ENCODE measurements around the gene HYAL2. TPM values are rescaled to one million over a fixed set of nuclear protein-coding genes. Genes with fewer than 3 reads are reported as not detected.

Gene HYAL2
- total and polyA plus RNA-seq, 3 donors from 2014 or later: 58.6 to 111 (median 90.9) TPM

- TF ChIP-seq CTCF (IDR thresholded peaks at IDR 0.05): no peak
- no peak for TF ChIP-seq POLR2A (IDR thresholded peaks at IDR 0.05)
- Histone ChIP-seq H3K36me3 (ENCODE audit: low read depth, missing control alignments) (no peaks in the 10 kb centered on the region), H3K9me3 (no peaks in the 10 kb centered on the region), H3K27me3 (no peaks in the 10 kb centered on the region), H3K4me3 (no peak overlapping the region), H3K4me1 (no peaks in the 10 kb centered on the region), H3K27ac (no peak overlapping the region)
- 92 to 93% methylated on average over 8 of the region's 8 CpGs for WGBS, 2 donors
- intact Hi-C loops (cut with DNase I; ENCODE audit: low total_unique reads): loop anchor here (10.0 kb wide), 1 partner anchor 85 kb away; the partner anchor contains the start of gene GNAT1
- DNase-seq: no peak
Measured at GRCh38 chr3:50279255-50280016, 43.1 kb downstream of the HYAL2 start.

- WGBS, 2 donors: 74 to 83% methylated on average over 1 to 2 of the region's 2 CpGs
- no peak within 1 kb of the TSS for H3K4me3 ChIP-seq
- intact Hi-C loops (cut with DNase I; ENCODE audit: low total_unique reads): loop anchor here (10.0 kb wide), 1 partner anchor 84 kb away; the partner anchor contains the start of gene GNAT1
Measured at GRCh38 chr3:50278880-50279224, 43.7 kb downstream of the HYAL2 start, which contains the start of gene LSMEM2. Gene LSMEM2, plus strand, starts transcription at chr3:50279087. Its CDS starts 27 bp downstream, at chr3:50279114.

GRCh38 chr3:50278123-50278879, 44.2 kb downstream of the HYAL2 start:
- H3K27ac ChIP-seq: no peak overlapping the region
- no peak for DNase-seq
- H3K9me3 ChIP-seq: no peaks in the 10 kb centered on the region
- no peaks in the 10 kb centered on the region for H3K27me3 ChIP-seq
- no peaks in the 10 kb centered on the region for H3K36me3 ChIP-seq (ENCODE audit: low read depth, missing control alignments)
- intact Hi-C loops (cut with DNase I; ENCODE audit: low total_unique reads): loop anchor here (10.0 kb wide), 1 partner anchor 84 kb away; the partner anchor contains the start of gene GNAT1
- peaks cover 3% of the 10 kb centered on the region for H3K4me1 ChIP-seq
- no peak overlapping the region for H3K4me3 ChIP-seq
- TF ChIP-seq POLR2A (IDR thresholded peaks at IDR 0.05) (no peak), CTCF (IDR thresholded peaks at IDR 0.05) (no peak)
- 76 to 77% methylated on average over 3 to 4 of the region's 4 CpGs for WGBS, 2 donors

More at GRCh38 chr3:50278880-50279224, 43.7 kb downstream of the HYAL2 start, which contains the start of gene LSMEM2:
- no peak for DNase-seq
- H3K4me1 ChIP-seq: no peaks in the 10 kb centered on the region
- H3K36me3 ChIP-seq (ENCODE audit: low read depth, missing control alignments): no peaks in the 10 kb centered on the region
- H3K27ac ChIP-seq: no peak within 1 kb of the TSS
- TF ChIP-seq POLR2A (IDR thresholded peaks at IDR 0.05) (no peak), CTCF (IDR thresholded peaks at IDR 0.05) (no peak)
- no peaks in the 10 kb centered on the region for H3K9me3 ChIP-seq
- H3K27me3 ChIP-seq: no peaks in the 10 kb centered on the region

DNA sequence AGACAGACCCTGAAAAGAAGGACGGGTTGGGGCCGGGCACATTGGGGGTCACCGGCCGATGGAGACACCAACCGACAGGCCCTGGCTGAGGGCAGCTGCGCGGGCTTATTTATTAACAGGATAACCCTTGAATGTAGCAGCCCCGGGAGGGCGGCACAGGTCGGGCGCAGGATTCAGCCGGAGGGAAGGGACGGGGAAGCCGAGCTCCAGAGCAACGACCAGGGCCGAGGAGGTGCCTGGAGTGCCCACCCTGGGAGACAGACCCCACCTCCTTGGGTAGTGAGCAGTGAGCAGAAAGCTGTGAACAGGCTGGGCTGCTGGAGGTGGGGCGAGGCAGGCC, 45.8 kb downstream of the HYAL2 start:
- peaks cover 8% of the 10 kb centered on the region for H3K4me1 ChIP-seq
- DNase-seq: no peak
- H3K36me3 ChIP-seq (ENCODE audit: low read depth, missing control alignments): no peaks in the 10 kb centered on the region
- TF ChIP-seq CTCF (IDR thresholded peaks at IDR 0.05): no peak
- no peak for TF ChIP-seq POLR2A (IDR thresholded peaks at IDR 0.05)
- no peaks in the 10 kb centered on the region for H3K27me3 ChIP-seq
- no peak overlapping the region for H3K27ac ChIP-seq
- intact Hi-C loops (cut with DNase I; ENCODE audit: low total_unique reads): loop anchor here (10.0 kb wide), 1 partner anchor 82 kb away; the partner anchor contains the start of gene GNAT1
- 72 to 86% methylated on average over 16 to 17 of the region's 17 CpGs for WGBS, 2 donors
- H3K4me3 ChIP-seq: peak overlapping the region; percentile 12 to 36
- H3K9me3 ChIP-seq: no peaks in the 10 kb centered on the region

Measured in testis (tissue), 3 donors.